Mesodermal cell (in vitro differentiated cells): ENCODE results near the gene DLX2.
"Not testable (repeated sequence)": the region's sequence is repeated elsewhere in the genome, so short reads cannot be mapped to it uniquely, and the experiment has no call there.

Source experiments
- H3K27ac ChIP-seq: 2 replicates; pipeline ENCODE4 v1.7.0; 2013; ENCODE audit warnings: mild to moderate bottlenecking, low read depth, low read length, moderate library complexity; ENCODE audit not compliant: severe bottlenecking
- H3K36me3 ChIP-seq: 2 replicates; pipeline ENCODE4 v1.7.1; 2013; ENCODE audit warnings: mild to moderate bottlenecking, low read length, moderate library complexity; ENCODE audit not compliant: control insufficient read depth, insufficient read depth
- H3K4me1 ChIP-seq: one replicate; pipeline ENCODE4 v1.7.1; 2013; ENCODE audit warnings: mild to moderate bottlenecking, low read length; ENCODE audit not compliant: insufficient read depth, control insufficient read depth, poor library complexity, severe bottlenecking
- H3K4me3 ChIP-seq: 2 replicates; pipeline ENCODE4 v1.7.0; 2013; ENCODE audit warnings: low read length, control low read depth, mild to moderate bottlenecking; ENCODE audit not compliant: insufficient read depth, poor library complexity, severe bottlenecking; ENCODE audit errors: extremely low read depth
- H3K9me3 ChIP-seq: 2 replicates; pipeline ENCODE4 v1.7.1; 2013; ENCODE audit warnings: mild to moderate bottlenecking, low read length, moderate library complexity; ENCODE audit not compliant: control insufficient read depth
- WGBS, 2 experiments: methylation state at CpG; one replicate each; pipeline ENCODE4 v1.1.5; 2013; ENCODE audit warnings: missing lambda C conversion rate in 2 of 2; ENCODE audit not compliant: insufficient coverage in 2 of 2; 5-methylcytosine and 5-hydroxymethylcytosine counted together

DLX2 gene

GRCh38 chr2:172063446-172063845 lies 39.3 kb downstream of the DLX2 start:
- peak overlapping the region; percentile 1 for H3K27ac ChIP-seq
- no peak overlapping the region for H3K4me3 ChIP-seq
- no peaks in the 10 kb centered on the region for H3K36me3 ChIP-seq
- WGBS, 2 experiments: 90 to 100% methylated on average over 1 to 8 of the region's 9 CpGs
- no peaks in the 10 kb centered on the region for H3K9me3 ChIP-seq
- no peaks in the 10 kb centered on the region for H3K4me1 ChIP-seq

- no peak overlapping the region for H3K27ac ChIP-seq
- no peak overlapping the region for H3K4me3 ChIP-seq
- H3K36me3 ChIP-seq: no peaks in the 10 kb centered on the region
- no peaks in the 10 kb centered on the region for H3K4me1 ChIP-seq
- 88 to 100% methylated on average over 1 of the region's 1 CpG for WGBS, 2 experiments
- H3K9me3 ChIP-seq: no peaks in the 10 kb centered on the region
Measured at GRCh38 chr2:172062402-172063004, 40.2 kb downstream of the DLX2 start.

- H3K27ac ChIP-seq, H3K9me3 ChIP-seq, H3K4me3 ChIP-seq, H3K4me1 ChIP-seq, H3K36me3 ChIP-seq: not testable (repeated sequence)
- 100% methylated on average over 1 of the region's 5 CpGs; no CpG with 5 or more reads in 1 of the 2 experiments for WGBS, 2 experiments
Measured at GRCh38 chr2:172060118-172060517, 42.6 kb downstream of the DLX2 start.

- Histone ChIP-seq H3K4me1 (no peaks in the 10 kb centered on the region), H3K9me3 (no peaks in the 10 kb centered on the region), H3K36me3 (no peaks in the 10 kb centered on the region), H3K4me3 (no peak overlapping the region), H3K27ac (no peak overlapping the region)
- 92 to 94% methylated on average over 5 of the region's 5 CpGs for WGBS, 2 experiments
Measured at GRCh38 chr2:172058660-172059059, 44.0 kb downstream of the DLX2 start.

GRCh38 chr2:172056293-172056692 lies 46.4 kb downstream of the DLX2 start:
- 75 to 86% methylated on average over 1 of the region's 2 CpGs for WGBS, 2 experiments
- H3K9me3 ChIP-seq: no peaks in the 10 kb centered on the region
- H3K4me3 ChIP-seq: no peak overlapping the region
- no peaks in the 10 kb centered on the region for H3K4me1 ChIP-seq
- H3K27ac ChIP-seq: no peak overlapping the region
- H3K36me3 ChIP-seq: no peaks in the 10 kb centered on the region

- no peaks in the 10 kb centered on the region for H3K36me3 ChIP-seq
- H3K4me3 ChIP-seq: no peak overlapping the region
- WGBS, 2 experiments: 100% methylated on average over 1 of the region's 1 CpG; no CpG with 5 or more reads in 1 of the 2 experiments
- no peaks in the 10 kb centered on the region for H3K9me3 ChIP-seq
- H3K27ac ChIP-seq: no peak overlapping the region
- peaks cover 3% of the 10 kb centered on the region for H3K4me1 ChIP-seq
Measured at GRCh38 chr2:172053486-172053885, 49.2 kb downstream of the DLX2 start.

GRCh38 chr2:172052000-172052983 lies 50.4 kb downstream of the DLX2 start:
- Histone ChIP-seq H3K27ac (peak overlapping the region; percentile 57), H3K4me1 (peaks cover 3% of the 10 kb centered on the region)
- WGBS, 2 experiments: 71 to 80% methylated on average over 1 to 2 of the region's 4 CpGs

GRCh38 chr2:172050479-172051125 lies 52.1 kb downstream of the DLX2 start:
- WGBS, 2 experiments: no CpG with 5 or more reads among the region's 1 CpG
- no peaks in the 10 kb centered on the region for H3K9me3 ChIP-seq
- no peaks in the 10 kb centered on the region for H3K36me3 ChIP-seq
- peaks cover 3% of the 10 kb centered on the region for H3K4me1 ChIP-seq
- H3K4me3 ChIP-seq: no peak overlapping the region
- peak overlapping the region; percentile 47 for H3K27ac ChIP-seq

More at GRCh38 chr2:172052000-172052983, 50.4 kb downstream of the DLX2 start:
- Histone ChIP-seq H3K4me3 (no peak overlapping the region), H3K9me3 (no peaks in the 10 kb centered on the region), H3K36me3 (no peaks in the 10 kb centered on the region)

GRCh38 chr2:172049567-172050120 lies 53.1 kb downstream of the DLX2 start:
- no peaks in the 10 kb centered on the region for H3K36me3 ChIP-seq
- 100% methylated on average over 1 of the region's 2 CpGs; no CpG with 5 or more reads in 1 of the 2 experiments for WGBS, 2 experiments
- H3K9me3 ChIP-seq: no peaks in the 10 kb centered on the region
- H3K4me3 ChIP-seq: no peak overlapping the region
- H3K4me1 ChIP-seq: peaks cover 3% of the 10 kb centered on the region
- no peak overlapping the region for H3K27ac ChIP-seq
